ENCODE results near the gene KHK.
"Not testable (repeated sequence)": the region's sequence is repeated elsewhere in the genome, so short reads cannot be mapped to it uniquely, and the experiment has no call there.

Gene KHK

GRCh38 chr2:27072920-27073319 lies 13.7 kb upstream of the KHK start:
- peak overlapping the region; percentile 81; the same call in 1 of the 2 replicates for H3K4me2 ChIP-seq (ENCODE audit: low read length)
- no peak overlapping the region for H3K4me3 ChIP-seq (ENCODE audit: low read depth, low read length, poor library complexity, severe bottlenecking)
- no peak overlapping the region for H3K27ac ChIP-seq (ENCODE audit: low read depth, low read length, poor library complexity, severe bottlenecking)
- no peaks in the 10 kb centered on the region for H4K20me1 ChIP-seq (ENCODE audit: insufficient read depth, low read length)
- no peaks in the 10 kb centered on the region for H3K27me3 ChIP-seq (ENCODE audit: insufficient read depth, low read length)
- H3K9me2 ChIP-seq (ENCODE audit: low read depth, low read length) = no peaks in the 10 kb centered on the region
- peaks cover 52% of the 10 kb centered on the region for H3K4me1 ChIP-seq (ENCODE audit: insufficient read depth, low read length, severe bottlenecking)
- no peak overlapping the region for H3K9ac ChIP-seq (ENCODE audit: low read length)
- H3F3A ChIP-seq (ENCODE audit: insufficient read depth, low read length) = no peaks in the 10 kb centered on the region
- no peaks in the 10 kb centered on the region for H3K9me3 ChIP-seq (ENCODE audit: low read length)
- peaks cover 25% of the 10 kb centered on the region; the same call in 1 of the 2 replicates for H3K36me3 ChIP-seq (ENCODE audit: insufficient read depth, low read length)
- no peak overlapping the region for H2AFZ ChIP-seq (ENCODE audit: low read length)
- no peak for TF ChIP-seq EZH2 (IDR thresholded peaks at IDR 0.05; ENCODE audit: borderline replicate concordance, low read length)
- TF ChIP-seq, protein P1, sequence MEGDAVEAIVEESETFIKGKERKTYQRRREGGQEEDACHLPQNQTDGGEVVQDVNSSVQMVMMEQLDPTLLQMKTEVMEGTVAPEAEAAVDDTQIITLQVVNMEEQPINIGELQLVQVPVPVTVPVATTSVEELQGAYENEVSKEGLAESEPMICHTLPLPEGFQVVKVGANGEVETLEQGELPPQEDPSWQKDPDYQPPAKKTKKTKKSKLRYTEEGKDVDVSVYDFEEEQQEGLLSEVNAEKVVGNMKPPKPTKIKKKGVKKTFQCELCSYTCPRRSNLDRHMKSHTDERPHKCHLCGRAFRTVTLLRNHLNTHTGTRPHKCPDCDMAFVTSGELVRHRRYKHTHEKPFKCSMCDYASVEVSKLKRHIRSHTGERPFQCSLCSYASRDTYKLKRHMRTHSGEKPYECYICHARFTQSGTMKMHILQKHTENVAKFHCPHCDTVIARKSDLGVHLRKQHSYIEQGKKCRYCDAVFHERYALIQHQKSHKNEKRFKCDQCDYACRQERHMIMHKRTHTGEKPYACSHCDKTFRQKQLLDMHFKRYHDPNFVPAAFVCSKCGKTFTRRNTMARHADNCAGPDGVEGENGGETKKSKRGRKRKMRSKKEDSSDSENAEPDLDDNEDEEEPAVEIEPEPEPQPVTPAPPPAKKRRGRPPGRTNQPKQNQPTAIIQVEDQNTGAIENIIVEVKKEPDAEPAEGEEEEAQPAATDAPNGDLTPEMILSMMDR (IDR thresholded peaks at IDR 0.05; ENCODE audit: low read length) = no peak
- H3K79me2 ChIP-seq (ENCODE audit: insufficient read depth, low read length) = peaks cover 13% of the 10 kb centered on the region; the same call in 1 of the 2 replicates

GRCh38 chr2:27073782-27074181 lies 12.8 kb upstream of the KHK start:
- peaks cover 13% of the 10 kb centered on the region; the same call in 1 of the 2 replicates for H3K79me2 ChIP-seq (ENCODE audit: insufficient read depth, low read length)
- H3K4me1 ChIP-seq (ENCODE audit: insufficient read depth, low read length, severe bottlenecking) = peaks cover 52% of the 10 kb centered on the region
- no peak overlapping the region for H2AFZ ChIP-seq (ENCODE audit: low read length)
- H3K36me3 ChIP-seq (ENCODE audit: insufficient read depth, low read length) = peaks cover 16% of the 10 kb centered on the region; the same call in 1 of the 2 replicates
- no peak overlapping the region for H3K4me3 ChIP-seq (ENCODE audit: low read depth, low read length, poor library complexity, severe bottlenecking)
- H3K27ac ChIP-seq (ENCODE audit: low read depth, low read length, poor library complexity, severe bottlenecking) = peak overlapping the region; percentile 30
- H3K9me2 ChIP-seq (ENCODE audit: low read depth, low read length) = no peaks in the 10 kb centered on the region
- TF ChIP-seq EZH2 (IDR thresholded peaks at IDR 0.05; ENCODE audit: borderline replicate concordance, low read length) = no peak
- H4K20me1 ChIP-seq (ENCODE audit: insufficient read depth, low read length) = no peaks in the 10 kb centered on the region
- no peak overlapping the region for H3K4me2 ChIP-seq (ENCODE audit: low read length)
- no peak overlapping the region for H3K9ac ChIP-seq (ENCODE audit: low read length)
- H3K27me3 ChIP-seq (ENCODE audit: insufficient read depth, low read length) = no peaks in the 10 kb centered on the region
- no peaks in the 10 kb centered on the region for H3F3A ChIP-seq (ENCODE audit: insufficient read depth, low read length)
- no peaks in the 10 kb centered on the region for H3K9me3 ChIP-seq (ENCODE audit: low read length)

DNA sequence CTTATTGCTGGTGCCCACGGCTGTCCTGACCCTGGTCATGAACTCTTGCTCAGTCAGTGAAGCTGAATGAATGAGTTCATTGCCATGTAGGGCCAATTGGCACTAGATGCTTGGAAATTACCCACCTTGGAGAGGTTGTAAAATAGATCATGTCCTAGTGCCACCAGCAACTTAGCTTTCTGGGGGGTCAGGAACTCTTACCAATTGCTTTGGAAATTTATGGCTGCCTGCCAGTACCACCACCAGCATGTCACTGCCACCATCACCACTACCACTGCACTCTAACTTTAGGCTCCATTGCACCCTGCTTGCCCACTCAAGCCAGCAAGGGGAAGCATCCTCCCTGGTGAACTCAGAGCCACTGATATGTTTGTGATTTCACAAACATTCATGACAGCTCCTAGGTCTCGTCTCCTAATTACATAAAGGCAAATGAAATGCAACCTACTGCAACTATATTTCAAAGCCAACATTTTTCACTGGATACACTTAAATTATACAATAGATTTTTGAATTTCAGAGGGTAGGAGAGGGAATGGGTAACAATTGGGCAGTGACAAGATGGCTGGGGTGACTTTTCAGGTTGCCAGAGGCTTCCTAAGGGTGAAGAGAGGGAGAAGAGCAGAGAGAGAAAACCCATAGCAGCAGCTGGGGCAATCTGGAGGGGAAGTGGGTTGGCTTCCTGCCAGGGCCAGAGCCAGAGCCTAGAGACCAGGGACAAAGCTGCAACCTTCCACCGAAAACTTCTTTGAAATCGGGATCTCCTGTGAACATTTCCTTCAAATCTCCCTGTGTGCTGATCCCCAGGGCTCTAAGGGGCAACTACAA lies 11.6 kb upstream of the KHK start:
- Histone ChIP-seq H3K27ac (ENCODE audit: low read depth, low read length, poor library complexity, severe bottlenecking) (peak overlapping the region; percentile 59), H3K9me3 (ENCODE audit: low read length) (no peaks in the 10 kb centered on the region), H3K4me2 (ENCODE audit: low read length) (peak overlapping the region; percentile 42), H3K9me2 (ENCODE audit: low read depth, low read length) (no peaks in the 10 kb centered on the region), H3K4me3 (ENCODE audit: low read depth, low read length, poor library complexity, severe bottlenecking) (no peak overlapping the region), H3K79me2 (ENCODE audit: insufficient read depth, low read length) (peaks cover 10% of the 10 kb centered on the region; the same call in 1 of the 2 replicates), H4K20me1 (ENCODE audit: insufficient read depth, low read length) (no peaks in the 10 kb centered on the region), H3K36me3 (ENCODE audit: insufficient read depth, low read length) (peaks cover 5% of the 10 kb centered on the region; the same call in 1 of the 2 replicates), H2AFZ (ENCODE audit: low read length) (no peak overlapping the region), H3F3A (ENCODE audit: insufficient read depth, low read length) (no peaks in the 10 kb centered on the region), H3K27me3 (ENCODE audit: insufficient read depth, low read length) (no peaks in the 10 kb centered on the region; the same call in 1 of the 2 replicates), H3K4me1 (ENCODE audit: insufficient read depth, low read length, severe bottlenecking) (peaks cover 47% of the 10 kb centered on the region), H3K9ac (ENCODE audit: low read length) (no peak overlapping the region; the same call in 1 of the 2 replicates)
- TF ChIP-seq, protein P1 (IDR thresholded peaks at IDR 0.05; ENCODE audit: low read length) = no peak
- TF ChIP-seq EZH2 (IDR thresholded peaks at IDR 0.05; ENCODE audit: borderline replicate concordance, low read length) = no peak

DNA sequence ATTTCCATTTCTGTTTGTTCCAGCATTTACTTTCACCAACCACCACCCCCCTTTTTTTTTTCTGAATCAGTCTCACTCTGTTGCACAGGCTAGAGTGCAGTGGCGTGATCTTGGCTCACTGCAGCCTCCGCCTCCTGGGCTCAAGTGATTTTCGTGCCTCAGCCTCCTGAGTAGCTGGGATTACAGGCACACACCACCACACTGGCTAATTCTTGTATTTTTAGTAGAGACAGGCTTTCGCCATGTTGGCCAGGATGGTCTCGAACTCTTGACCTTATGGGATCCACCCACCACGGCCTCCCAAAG lies 11.1 kb upstream of the KHK start:
- H3K9ac ChIP-seq (ENCODE audit: low read length); H3K9me3 ChIP-seq (ENCODE audit: low read length); H4K20me1 ChIP-seq (ENCODE audit: insufficient read depth, low read length); H3K36me3 ChIP-seq (ENCODE audit: insufficient read depth, low read length); H3K79me2 ChIP-seq (ENCODE audit: insufficient read depth, low read length); H3F3A ChIP-seq (ENCODE audit: insufficient read depth, low read length); H3K27me3 ChIP-seq (ENCODE audit: insufficient read depth, low read length); H2AFZ ChIP-seq (ENCODE audit: low read length); H3K9me2 ChIP-seq (ENCODE audit: low read depth, low read length); H3K4me3 ChIP-seq (ENCODE audit: low read depth, low read length, poor library complexity, severe bottlenecking): not testable (repeated sequence)
- Histone ChIP-seq H3K27ac (ENCODE audit: low read depth, low read length, poor library complexity, severe bottlenecking) (peak overlapping the region; percentile 59), H3K4me1 (ENCODE audit: insufficient read depth, low read length, severe bottlenecking) (peaks cover 41% of the 10 kb centered on the region), H3K4me2 (ENCODE audit: low read length) (peak overlapping the region; percentile 42)

Measured in OCI-LY1 (cell line).